Activated CD8-positive, alpha-beta memory T cell treated with anti-CD3 and anti-CD28 coated beads, Interleukin-2, amount 10 ng/mL, durations not matched to agents 7 days and 5 days (primary cell): ENCODE results near the gene KLK13. TPM values are rescaled to one million over a fixed set of nuclear protein-coding genes. Genes with fewer than 3 reads are reported as not detected.
A peak's percentile ranks its signal among the peaks of the same experiment; 100 is the strongest.

ENCODE experiments used
- ATAC-seq: fragments of 150-1000 bp; cut with Tn5 transposase; one replicate; pipeline ENCODE4 v1.10.0; 2021; ENCODE audit warnings: moderate library complexity
- CTCF ChIA-PET: fragments of 350-600 bp; sonication (Branson Sonifier 250); formaldehyde crosslinking; loops from one replicate; lab custom pipeline; 2021; ENCODE audit warnings: antibody characterized with exemption; lab: Charles Lee
- DNase-seq: peaks from one replicate; pipeline ENCODE4 v3.0.0-alpha.2; 2020
- H3K27ac Mint-ChIP-seq: one replicate; pipeline ENCODE4 v1.8.0; 2021; ENCODE audit warnings: mild to moderate bottlenecking, mixed read lengths
- H3K27me3 Mint-ChIP-seq: one replicate; pipeline ENCODE4 v1.8.0; 2021; ENCODE audit warnings: mixed read lengths
- H3K36me3 Mint-ChIP-seq: one replicate; pipeline ENCODE4 v1.8.0; 2021; ENCODE audit warnings: mild to moderate bottlenecking, mixed read lengths
- H3K4me1 Mint-ChIP-seq: one replicate; pipeline ENCODE4 v1.8.0; 2021; ENCODE audit warnings: mixed read lengths
- H3K4me3 Mint-ChIP-seq: one replicate; pipeline ENCODE4 v1.8.0; 2021; ENCODE audit warnings: mild to moderate bottlenecking, moderate library complexity, mixed read lengths
- H3K9me3 Mint-ChIP-seq: one replicate; pipeline ENCODE4 v1.8.0; 2022; ENCODE audit warnings: low read depth, mixed read lengths
- total RNA-seq, 2 experiments: library from RNA; stranded (reverse); gene quantifications; one replicate each; pipeline ENCODE4 v1.2.3, GENCODE V29; 2021

The KLK13 gene
- total RNA-seq, result not detected

- Mint-ChIP-seq H3K27ac (no peak within 1 kb of the TSS), H3K4me3 (no peak within 1 kb of the TSS), H3K36me3 (no peaks in the 10 kb centered on the region), H3K9me3 (no peaks in the 10 kb centered on the region), H3K27me3 (peaks cover 35% of the 10 kb centered on the region), H3K4me1 (peaks cover 1% of the 10 kb centered on the region)
- DNase-seq (no peak), ATAC-seq (no peak)
- CTCF ChIA-PET, result no interaction called here
Measured at GRCh38 chr19:51064534-51065220, at the start of gene KLK13. Gene KLK13, minus strand, starts transcription at chr19:51065092. Its CDS starts 25 bp downstream, at chr19:51065067.

- no peak overlapping the region for H3K4me3 Mint-ChIP-seq
- H3K27me3 Mint-ChIP-seq, result peaks cover 47% of the 10 kb centered on the region
- H3K4me1 Mint-ChIP-seq, result peaks cover 38% of the 10 kb centered on the region
- no peaks in the 10 kb centered on the region for H3K9me3 Mint-ChIP-seq
- CTCF ChIA-PET, result interaction anchor here (1.0 to 2.4 kb wide), 5 partner anchors 18 to 225 kb away, joined by 3 to 11 read pairs (median 4); no protein-coding TSS in a partner anchor
- DNase-seq, result peak; percentile 62
- no peaks in the 10 kb centered on the region for H3K36me3 Mint-ChIP-seq
- peak; percentile 86 for ATAC-seq
- H3K27ac Mint-ChIP-seq, result peak overlapping the region; percentile 61
Measured at GRCh38 chr19:51114087-51114729, 49.3 kb upstream of the KLK13 start.

GRCh38 chr19:51111606-51112005 is 46.7 kb upstream of the KLK13 start:
- ATAC-seq (no peak), DNase-seq (no peak)
- peaks cover 44% of the 10 kb centered on the region for H3K4me1 Mint-ChIP-seq
- no peak overlapping the region for H3K4me3 Mint-ChIP-seq
- peaks cover 22% of the 10 kb centered on the region for H3K27me3 Mint-ChIP-seq
- H3K9me3 Mint-ChIP-seq, result no peaks in the 10 kb centered on the region
- H3K36me3 Mint-ChIP-seq, result no peaks in the 10 kb centered on the region
- CTCF ChIA-PET, result no interaction called here
- no peak overlapping the region for H3K27ac Mint-ChIP-seq

- H3K4me3 Mint-ChIP-seq, result no peak overlapping the region
- ATAC-seq (no peak), DNase-seq (no peak)
- H3K4me1 Mint-ChIP-seq, result peaks cover 41% of the 10 kb centered on the region
- H3K27ac Mint-ChIP-seq, result no peak overlapping the region
- CTCF ChIA-PET, result interaction anchor here (0.9 to 1.5 kb wide), 2 partner anchors 9 to 48 kb away, joined by 3 read pairs; no protein-coding TSS in a partner anchor
- H3K9me3 Mint-ChIP-seq, result no peaks in the 10 kb centered on the region
- H3K36me3 Mint-ChIP-seq, result no peaks in the 10 kb centered on the region
- peaks cover 13% of the 10 kb centered on the region for H3K27me3 Mint-ChIP-seq
Measured at GRCh38 chr19:51110666-51110971, 45.7 kb upstream of the KLK13 start.

GRCh38 chr19:51108805-51109146 is 43.9 kb upstream of the KLK13 start:
- CTCF ChIA-PET, result interaction anchor here (2.6 kb wide), 1 partner anchor 50 kb away, joined by 6 read pairs; no protein-coding TSS in a partner anchor
- peak overlapping the region; percentile 89 for H3K27ac Mint-ChIP-seq
- H3K27me3 Mint-ChIP-seq, result peaks cover 4% of the 10 kb centered on the region
- ATAC-seq, result peak; percentile 46
- no peaks in the 10 kb centered on the region for H3K9me3 Mint-ChIP-seq
- peaks cover 24% of the 10 kb centered on the region for H3K4me1 Mint-ChIP-seq
- H3K36me3 Mint-ChIP-seq, result peaks cover 3% of the 10 kb centered on the region
- peak overlapping the region; percentile 93 for H3K4me3 Mint-ChIP-seq
- no peak for DNase-seq

GRCh38 chr19:51108066-51108804 is 43.3 kb upstream of the KLK13 start, which contains the start of gene CTU1:
Gene CTU1, minus strand, starts transcription at chr19:51108409. Its CDS starts 3,840 bp downstream, at chr19:51104569.
- Mint-ChIP-seq H3K36me3 (peaks cover 8% of the 10 kb centered on the region), H3K4me3 (peak within 1 kb of the TSS; percentile 93), H3K4me1 (peaks cover 26% of the 10 kb centered on the region), H3K9me3 (no peaks in the 10 kb centered on the region), H3K27me3 (peaks cover 4% of the 10 kb centered on the region), H3K27ac (peak within 1 kb of the TSS; percentile 89)
- CTCF ChIA-PET, result interaction anchor here (1.1 to 2.6 kb wide), 3 partner anchors 13 to 50 kb away, joined by 3 to 6 read pairs (median 4); no protein-coding TSS in a partner anchor
- peak; percentile 98 for ATAC-seq
- peak; percentile 100 for DNase-seq

- Mint-ChIP-seq H3K4me1 (peaks cover 29% of the 10 kb centered on the region), H3K9me3 (no peaks in the 10 kb centered on the region), H3K36me3 (peaks cover 12% of the 10 kb centered on the region), H3K27me3 (peaks cover 4% of the 10 kb centered on the region), H3K27ac (peak overlapping the region; percentile 89), H3K4me3 (peak overlapping the region; percentile 93)
- DNase-seq, result no peak
- ATAC-seq, result peak; percentile 2
- CTCF ChIA-PET, result interaction anchor here (1.1 to 2.6 kb wide), 3 partner anchors 13 to 51 kb away, joined by 3 to 6 read pairs (median 4); no protein-coding TSS in a partner anchor
Measured at GRCh38 chr19:51107406-51108065, 42.6 kb upstream of the KLK13 start.

GRCh38 chr19:51103926-51104341 is 39.0 kb upstream of the KLK13 start:
- ATAC-seq (no peak), DNase-seq (no peak)
- no peak overlapping the region for H3K4me3 Mint-ChIP-seq
- peaks cover 16% of the 10 kb centered on the region for H3K36me3 Mint-ChIP-seq
- no peak overlapping the region for H3K27ac Mint-ChIP-seq
- H3K9me3 Mint-ChIP-seq, result no peaks in the 10 kb centered on the region
- peaks cover 30% of the 10 kb centered on the region for H3K4me1 Mint-ChIP-seq
- no peaks in the 10 kb centered on the region for H3K27me3 Mint-ChIP-seq
- CTCF ChIA-PET, result interaction anchor here (0.6 kb wide), 1 partner anchor 9 kb away, joined by 3 read pairs; no protein-coding TSS in a partner anchor

- H3K4me1 Mint-ChIP-seq, result peaks cover 25% of the 10 kb centered on the region
- H3K36me3 Mint-ChIP-seq, result peaks cover 19% of the 10 kb centered on the region
- H3K9me3 Mint-ChIP-seq, result no peaks in the 10 kb centered on the region
- CTCF ChIA-PET, result no interaction called here
- H3K4me3 Mint-ChIP-seq, result no peak overlapping the region
- H3K27me3 Mint-ChIP-seq, result no peaks in the 10 kb centered on the region
- no peak overlapping the region for H3K27ac Mint-ChIP-seq
- DNase-seq (no peak), ATAC-seq (no peak)
Measured at GRCh38 chr19:51102991-51103390, 38.1 kb upstream of the KLK13 start.

GRCh38 chr19:51101171-51101865 is 36.4 kb upstream of the KLK13 start:
- Mint-ChIP-seq H3K36me3 (peaks cover 22% of the 10 kb centered on the region), H3K27me3 (no peaks in the 10 kb centered on the region), H3K27ac (no peak overlapping the region), H3K9me3 (no peaks in the 10 kb centered on the region), H3K4me3 (no peak overlapping the region), H3K4me1 (peaks cover 26% of the 10 kb centered on the region)
- ATAC-seq (no peak), DNase-seq (no peak)
- CTCF ChIA-PET, result interaction anchor here (0.7 to 1.7 kb wide), 3 partner anchors 58 to 179 kb away, joined by 3 to 6 read pairs (median 3); no protein-coding TSS in a partner anchor

GRCh38 chr19:51100601-51101000 is 35.7 kb upstream of the KLK13 start:
- H3K4me3 Mint-ChIP-seq, result no peak overlapping the region
- no peaks in the 10 kb centered on the region for H3K9me3 Mint-ChIP-seq
- peaks cover 22% of the 10 kb centered on the region for H3K4me1 Mint-ChIP-seq
- peaks cover 22% of the 10 kb centered on the region for H3K36me3 Mint-ChIP-seq
- no peak for ATAC-seq
- no peaks in the 10 kb centered on the region for H3K27me3 Mint-ChIP-seq
- CTCF ChIA-PET, result interaction anchor here (1.3 to 1.7 kb wide), 2 partner anchors 58 to 179 kb away, joined by 3 to 6 read pairs; no protein-coding TSS in a partner anchor
- H3K27ac Mint-ChIP-seq, result no peak overlapping the region
- DNase-seq, result no peak

GRCh38 chr19:51099047-51099382 is 34.1 kb upstream of the KLK13 start:
- no peak overlapping the region for H3K4me3 Mint-ChIP-seq
- H3K27ac Mint-ChIP-seq, result peak overlapping the region; percentile 46
- ATAC-seq, result no peak
- H3K4me1 Mint-ChIP-seq, result peaks cover 22% of the 10 kb centered on the region
- no peaks in the 10 kb centered on the region for H3K27me3 Mint-ChIP-seq
- CTCF ChIA-PET, result no interaction called here
- peaks cover 20% of the 10 kb centered on the region for H3K36me3 Mint-ChIP-seq
- DNase-seq, result no peak
- H3K9me3 Mint-ChIP-seq, result no peaks in the 10 kb centered on the region
